Urothelium cell line (cell line): ENCODE results near the gene PANK2.
"Not testable (repeated sequence)": the region's sequence is repeated elsewhere in the genome, so short reads cannot be mapped to it uniquely, and the experiment has no call there.

Experiments
- DNase-seq: peaks from one replicate; pipeline ENCODE4 v3.0.0; 2011; ENCODE audit warnings: low spot score, mixed read lengths
- FAIRE-seq: peaks from 2 replicates; lab custom pipeline; 2011; peaks lifted over from hg19 to GRCh38; lab: Jason Lieb, UNC

PANK2 gene

DNA sequence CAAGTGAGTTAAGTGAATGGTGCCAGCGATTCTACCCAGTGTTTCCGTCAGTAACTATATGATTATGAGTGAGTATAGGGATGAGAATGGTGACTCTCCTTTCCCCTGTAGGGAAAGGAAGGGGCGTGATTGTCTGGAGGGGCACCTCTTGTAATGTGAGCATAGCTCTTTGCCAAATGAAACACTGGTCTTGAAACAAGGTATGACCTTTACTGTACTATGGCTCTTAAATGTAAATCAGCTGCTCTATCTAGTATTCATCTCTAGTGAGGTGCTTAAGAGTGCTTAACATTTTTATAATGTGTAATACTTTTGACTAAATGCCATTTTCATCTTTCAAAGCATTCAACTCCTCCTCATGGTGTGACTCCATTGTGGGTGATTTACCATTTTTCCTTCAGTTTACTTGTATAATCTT lies 11.0 kb downstream of the PANK2 start:
- no peak for FAIRE-seq
- no peak for DNase-seq

DNA sequence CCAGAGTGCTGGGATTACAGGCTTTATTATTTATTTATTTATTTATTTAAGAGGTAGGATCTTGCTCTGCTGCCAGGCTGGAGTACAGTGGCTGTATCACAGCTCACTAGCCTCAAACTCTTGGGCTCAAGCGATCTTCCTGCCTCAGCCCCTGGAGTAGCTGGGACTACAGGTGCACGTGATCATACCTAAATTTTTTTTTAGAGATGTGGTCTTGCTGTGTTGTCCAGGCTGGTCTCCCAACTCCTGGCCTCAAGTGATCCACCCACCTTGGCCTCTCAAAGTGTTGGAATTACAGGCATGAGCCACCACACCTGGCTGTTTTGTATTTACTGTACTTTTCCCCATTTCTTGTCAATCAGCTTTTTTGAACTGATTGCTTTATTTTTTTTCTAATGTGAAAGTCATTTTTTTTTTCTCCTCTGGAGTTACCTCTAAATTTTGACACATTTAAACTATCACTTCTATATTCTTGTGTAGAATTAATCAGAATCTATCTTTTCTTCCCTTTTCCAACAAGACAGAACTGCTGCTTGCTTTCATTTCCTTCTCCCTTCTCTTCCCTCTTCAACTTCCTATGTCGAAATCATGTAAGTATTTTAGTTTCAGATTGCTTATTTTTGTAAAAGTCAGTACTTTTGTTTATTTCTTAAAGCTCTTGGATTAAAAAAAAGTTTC lies 12.0 kb downstream of the PANK2 start:
- DNase-seq = no peak
- no peak for FAIRE-seq

DNA sequence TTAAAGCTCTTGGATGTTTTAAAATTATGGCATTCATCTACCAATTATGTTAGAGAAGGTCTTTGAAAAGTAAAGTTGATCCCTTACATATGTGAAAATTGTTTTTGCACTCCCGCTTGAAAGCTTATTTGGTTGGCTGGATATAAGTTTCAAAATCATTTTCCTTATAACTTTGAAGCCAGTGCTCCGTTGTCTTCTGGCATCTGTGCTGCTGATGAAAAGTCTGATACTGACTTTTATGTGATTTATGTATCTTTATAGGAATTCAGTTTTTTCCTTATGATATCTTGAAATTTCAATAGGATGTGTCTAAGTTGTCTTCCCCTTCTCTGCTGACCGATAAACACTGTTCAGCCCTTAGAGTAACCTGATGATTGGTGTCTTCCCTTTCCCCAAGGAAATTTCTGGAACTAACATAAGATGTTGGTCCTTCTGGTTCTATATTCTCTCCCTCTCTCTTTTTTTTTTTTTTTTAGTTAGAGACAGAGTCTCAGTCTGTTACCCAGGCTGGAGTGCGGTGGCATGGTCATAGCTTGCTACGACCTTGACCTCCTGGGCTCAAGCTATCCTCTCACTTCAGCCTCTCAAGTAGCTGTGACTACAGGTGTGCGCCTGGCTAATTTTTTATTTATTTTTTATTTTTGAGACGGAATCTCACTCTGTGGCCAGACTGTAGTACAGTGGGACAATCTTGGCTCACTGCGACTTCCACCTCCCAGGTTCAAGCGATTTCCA lies 12.7 kb downstream of the PANK2 start:
- FAIRE-seq (no peak), DNase-seq (no peak)

DNA sequence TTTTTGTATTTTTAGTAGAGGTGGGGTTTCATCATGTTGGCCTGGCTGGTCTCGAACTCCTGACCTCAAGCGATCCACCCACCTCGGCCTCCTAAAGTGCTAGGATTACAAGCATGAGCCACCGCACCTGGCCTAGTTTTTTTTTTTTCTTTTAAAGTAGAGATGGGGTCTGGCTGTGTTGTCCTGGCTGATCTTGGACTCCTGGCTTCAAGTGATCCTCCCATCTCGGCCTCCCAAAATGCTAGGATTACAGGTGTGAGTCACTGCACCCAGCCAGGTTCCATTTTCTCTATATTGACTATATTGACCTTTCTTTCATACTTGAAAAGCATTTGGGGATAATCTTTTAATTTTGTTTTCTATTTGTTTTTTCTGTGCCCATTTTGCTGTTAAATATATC lies 13.3 kb downstream of the PANK2 start:
- FAIRE-seq = no peak
- no peak for DNase-seq

DNA sequence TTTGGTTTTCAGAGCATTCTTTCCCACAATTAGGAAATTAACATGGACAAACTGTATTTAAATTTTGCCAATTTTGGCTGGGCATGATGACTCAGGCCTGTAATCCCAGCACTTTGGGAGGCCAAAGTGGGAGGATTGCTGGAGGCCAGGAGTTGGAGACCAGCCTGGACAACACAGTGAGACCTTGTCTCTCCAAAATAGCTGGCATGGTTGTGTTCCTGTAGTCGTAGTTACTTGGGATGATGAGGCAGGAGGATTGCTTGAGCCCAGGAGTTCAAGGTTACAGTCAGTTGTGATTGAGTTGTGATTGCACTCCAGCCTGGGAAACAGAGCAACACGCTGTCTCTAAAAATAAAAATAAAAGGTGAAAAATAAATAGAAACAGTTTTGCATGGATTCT lies 15.0 kb downstream of the PANK2 start:
- FAIRE-seq = no peak

DNA sequence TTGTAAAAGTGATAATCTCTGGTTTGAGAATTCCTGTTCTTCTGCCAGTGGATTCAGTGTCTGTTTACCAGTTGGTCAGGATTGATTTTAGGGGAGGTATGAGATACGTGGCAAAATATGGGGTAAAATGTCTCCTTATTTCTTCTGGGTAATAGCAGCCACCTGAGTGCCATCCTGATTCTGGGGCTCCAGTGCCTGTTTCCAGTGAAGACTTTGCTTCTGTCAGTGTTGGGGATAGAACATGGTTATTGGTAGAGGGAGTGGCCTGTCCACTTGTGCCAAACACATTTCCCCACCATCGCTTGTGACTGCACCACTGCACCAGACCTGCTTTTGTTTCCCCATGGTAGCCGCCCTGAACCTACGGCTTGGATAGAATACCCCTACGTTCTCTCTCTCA lies 15.7 kb downstream of the PANK2 start:
- no peak for FAIRE-seq

More for the DNA sequence above, 15.0 kb downstream of the PANK2 start:
- no peak for DNase-seq

DNA sequence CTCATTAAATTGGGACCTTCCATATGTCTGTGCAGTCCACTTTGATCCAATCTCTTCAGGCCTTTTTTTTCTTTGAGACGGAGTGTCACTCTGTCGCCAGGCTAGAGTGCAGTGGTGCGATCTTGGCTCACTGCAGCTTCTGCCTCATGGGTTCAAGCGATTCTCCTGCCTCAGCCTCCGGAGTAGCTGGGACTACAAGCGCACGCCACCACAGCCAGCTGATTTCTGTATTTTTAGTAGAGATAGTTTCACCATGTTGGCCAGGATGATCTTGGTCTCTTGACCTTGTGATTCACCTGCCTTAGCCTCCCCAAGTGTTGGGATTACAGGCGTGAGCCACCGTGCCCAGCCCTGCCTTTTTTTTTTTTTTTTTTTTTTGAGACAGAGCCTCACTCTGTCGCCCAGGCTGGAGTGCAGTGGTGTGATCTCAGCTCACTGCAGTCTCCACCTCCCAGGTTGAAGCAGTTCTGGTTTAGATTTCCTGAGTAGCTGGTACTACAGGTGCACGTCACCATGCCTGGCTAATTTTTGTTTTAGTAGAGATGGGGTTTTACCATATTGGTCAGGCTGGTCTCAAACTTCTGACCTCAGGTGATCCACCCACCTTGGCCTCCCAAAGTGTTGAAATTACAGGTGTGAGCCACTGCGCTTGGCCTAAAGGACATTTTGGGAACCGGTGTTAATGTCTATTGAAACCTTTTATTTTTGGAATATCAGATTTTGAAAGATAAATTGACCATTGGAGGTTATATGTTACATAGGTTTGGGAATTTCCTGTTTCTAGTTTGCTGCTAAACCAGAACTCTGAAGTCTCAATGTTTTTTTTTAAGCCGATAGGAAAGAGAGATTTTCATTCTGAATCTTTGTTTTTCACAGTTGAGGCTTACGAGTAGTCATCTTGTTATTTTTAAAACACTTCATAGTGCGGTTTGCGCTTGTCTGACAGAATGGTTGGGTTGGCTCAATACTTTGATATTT lies 17.8 kb downstream of the PANK2 start:
- DNase-seq, FAIRE-seq: not testable (repeated sequence)

More for the DNA sequence above, 15.7 kb downstream of the PANK2 start:
- no peak for DNase-seq

DNA sequence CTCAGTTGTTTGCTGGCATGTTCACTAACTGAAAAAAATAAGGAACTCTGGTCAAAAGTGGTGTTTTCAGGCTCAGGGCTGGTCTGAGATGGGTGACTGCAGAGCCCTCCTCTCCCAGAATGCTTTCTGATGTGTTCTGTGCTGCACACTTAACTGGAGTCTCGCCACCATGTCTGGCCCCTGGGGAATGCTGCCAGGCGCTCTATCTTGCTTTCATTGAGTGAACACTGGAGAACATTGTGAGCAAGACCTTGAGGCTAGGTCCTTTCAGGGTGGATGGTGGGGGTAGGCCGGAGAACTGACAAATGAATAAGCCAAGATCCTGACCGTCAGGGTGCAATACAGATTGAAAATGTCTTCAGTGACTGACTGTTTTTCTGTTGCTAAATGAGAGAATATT lies 19.5 kb downstream of the PANK2 start:
- no peak for FAIRE-seq
- no peak for DNase-seq

DNA sequence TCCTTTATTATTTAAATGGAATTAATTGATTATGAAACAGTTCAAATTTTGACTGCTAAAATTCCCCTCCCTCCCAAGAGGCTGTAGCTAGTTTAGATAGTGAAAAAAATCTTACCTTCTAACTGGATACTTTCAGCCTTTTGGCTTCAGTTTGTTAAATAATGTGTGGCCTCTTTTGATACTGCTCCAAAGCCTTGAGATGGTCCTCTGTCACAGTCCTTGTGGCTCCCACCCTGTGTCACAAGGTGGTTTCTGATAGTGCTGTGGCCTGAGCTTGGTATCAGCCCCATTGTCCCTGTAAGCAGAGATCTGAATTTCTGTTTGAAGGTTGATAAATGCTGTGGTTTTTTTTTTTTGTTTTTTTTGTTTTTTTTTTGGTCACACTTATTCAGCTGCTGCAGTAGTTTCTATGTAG lies 20.8 kb downstream of the PANK2 start:
- FAIRE-seq (no peak), DNase-seq (no peak)

DNA sequence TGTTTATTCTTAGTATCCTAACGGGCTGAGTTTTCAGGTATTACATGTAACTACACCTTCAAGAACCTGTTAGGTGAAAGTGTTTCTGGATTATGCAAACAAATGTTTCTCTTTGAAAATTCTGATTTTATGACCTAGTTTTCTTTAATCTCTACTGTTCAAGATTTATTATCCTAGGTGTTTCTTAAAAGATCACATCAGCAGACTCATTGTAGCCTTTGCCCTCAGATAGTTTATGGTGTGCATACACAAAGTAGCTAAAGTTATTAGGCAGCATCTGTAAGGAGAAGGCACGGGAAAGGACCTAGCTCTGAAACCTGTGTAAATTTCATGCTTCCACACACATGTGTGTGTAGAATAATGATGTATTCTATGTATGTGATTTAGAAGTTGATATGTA lies 21.7 kb downstream of the PANK2 start:
- FAIRE-seq (no peak), DNase-seq (no peak)

DNA sequence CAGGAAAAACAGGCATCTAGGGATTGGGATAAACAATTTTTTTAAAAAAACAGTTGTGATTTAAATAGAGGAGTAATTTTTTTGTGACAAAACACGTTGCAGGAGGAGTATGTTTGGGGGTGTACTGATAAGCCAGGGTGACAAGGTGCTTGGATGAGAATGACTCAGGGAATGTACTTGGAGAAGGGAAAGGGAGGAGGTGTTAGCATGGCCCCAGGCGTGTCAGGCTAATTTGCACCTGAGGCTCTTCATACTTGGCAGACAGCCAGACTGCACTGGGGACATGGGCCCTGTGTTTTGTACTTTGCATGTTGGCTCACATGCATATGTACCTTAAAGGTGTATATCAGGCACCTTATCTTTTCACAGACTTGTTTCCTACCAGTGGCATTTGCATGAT lies 22.8 kb downstream of the PANK2 start:
- no peak for FAIRE-seq
- DNase-seq = no peak

DNA sequence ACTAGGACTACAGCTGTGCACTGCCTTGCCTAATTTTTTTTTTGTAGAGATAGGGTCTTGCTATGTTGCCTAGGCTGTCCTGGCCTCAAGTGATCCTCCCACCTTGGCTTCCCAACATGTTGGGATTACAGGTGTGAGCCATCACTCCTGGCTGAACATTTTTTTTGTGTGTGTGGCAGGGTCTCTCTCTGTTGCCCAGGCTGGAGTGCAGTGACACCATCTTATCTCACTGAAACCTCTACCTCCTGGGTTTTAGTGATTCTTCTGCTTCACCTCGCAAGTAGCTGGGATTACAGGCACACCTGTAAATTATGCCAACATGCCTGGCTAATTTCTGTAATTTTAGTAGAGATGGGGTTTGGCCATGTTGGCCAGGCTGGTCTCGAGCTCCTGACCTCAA lies 25.3 kb downstream of the PANK2 start:
- no peak for FAIRE-seq
- DNase-seq = no peak

DNA sequence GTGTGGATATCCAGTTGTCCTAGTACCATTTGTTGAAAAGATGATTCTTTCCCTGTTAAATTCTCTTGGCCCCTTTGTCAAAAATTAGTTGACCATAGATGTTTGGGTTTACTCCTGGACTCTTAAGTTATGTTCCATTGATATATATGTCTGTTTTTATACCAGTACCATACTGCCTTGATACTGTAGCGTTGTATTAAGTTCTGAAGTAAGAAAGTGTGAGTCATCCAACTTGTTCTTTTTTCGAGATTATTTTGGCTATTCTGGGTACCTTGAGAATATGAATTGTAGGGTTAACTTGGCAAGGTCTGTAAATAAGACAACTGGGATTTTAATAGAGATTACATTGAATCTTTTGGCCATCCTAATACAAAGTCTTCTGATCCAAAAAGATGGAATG lies 26.5 kb downstream of the PANK2 start:
- FAIRE-seq (no peak), DNase-seq (no peak)

DNA sequence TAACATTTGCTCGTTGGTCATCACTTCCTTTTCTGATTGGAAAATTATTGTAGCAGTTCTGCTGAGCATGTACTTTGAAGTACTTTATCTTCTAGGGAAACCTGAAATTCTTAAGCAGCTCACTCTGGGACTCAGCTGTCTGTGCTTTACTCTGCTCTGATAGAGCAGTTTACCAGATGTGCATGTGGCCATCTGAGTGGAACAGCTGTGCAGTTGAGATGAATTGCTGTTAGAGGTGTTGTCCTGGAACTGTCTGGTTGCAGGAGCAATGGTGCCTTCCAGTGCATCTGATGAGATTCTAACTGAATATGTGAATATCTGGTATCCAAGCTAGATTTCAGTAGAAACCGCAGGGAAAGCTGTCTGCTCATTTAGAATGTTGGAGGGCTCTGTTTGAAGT lies 27.2 kb downstream of the PANK2 start:
- FAIRE-seq = no peak

DNA sequence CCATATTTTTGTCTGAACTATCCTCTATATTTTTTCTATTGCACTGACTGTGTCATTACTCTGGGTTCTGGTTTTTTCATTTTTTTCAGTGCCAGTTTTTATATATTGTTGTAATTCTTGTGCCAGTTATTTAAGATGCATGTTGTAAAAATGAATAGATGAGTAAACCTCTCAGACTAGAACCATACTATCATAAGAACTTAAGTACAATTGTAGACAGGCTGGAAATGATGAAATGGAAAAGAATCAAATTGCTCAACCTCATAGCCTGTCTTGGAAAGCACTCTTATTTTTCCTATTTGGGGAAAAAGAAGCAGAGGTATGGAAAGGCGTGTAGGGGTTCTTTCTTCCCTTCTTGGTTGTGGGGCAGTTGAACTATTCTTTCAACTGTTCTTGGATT lies 30.2 kb downstream of the PANK2 start:
- FAIRE-seq = no peak
- no peak for DNase-seq

More for the DNA sequence above, 27.2 kb downstream of the PANK2 start:
- no peak for DNase-seq

DNA sequence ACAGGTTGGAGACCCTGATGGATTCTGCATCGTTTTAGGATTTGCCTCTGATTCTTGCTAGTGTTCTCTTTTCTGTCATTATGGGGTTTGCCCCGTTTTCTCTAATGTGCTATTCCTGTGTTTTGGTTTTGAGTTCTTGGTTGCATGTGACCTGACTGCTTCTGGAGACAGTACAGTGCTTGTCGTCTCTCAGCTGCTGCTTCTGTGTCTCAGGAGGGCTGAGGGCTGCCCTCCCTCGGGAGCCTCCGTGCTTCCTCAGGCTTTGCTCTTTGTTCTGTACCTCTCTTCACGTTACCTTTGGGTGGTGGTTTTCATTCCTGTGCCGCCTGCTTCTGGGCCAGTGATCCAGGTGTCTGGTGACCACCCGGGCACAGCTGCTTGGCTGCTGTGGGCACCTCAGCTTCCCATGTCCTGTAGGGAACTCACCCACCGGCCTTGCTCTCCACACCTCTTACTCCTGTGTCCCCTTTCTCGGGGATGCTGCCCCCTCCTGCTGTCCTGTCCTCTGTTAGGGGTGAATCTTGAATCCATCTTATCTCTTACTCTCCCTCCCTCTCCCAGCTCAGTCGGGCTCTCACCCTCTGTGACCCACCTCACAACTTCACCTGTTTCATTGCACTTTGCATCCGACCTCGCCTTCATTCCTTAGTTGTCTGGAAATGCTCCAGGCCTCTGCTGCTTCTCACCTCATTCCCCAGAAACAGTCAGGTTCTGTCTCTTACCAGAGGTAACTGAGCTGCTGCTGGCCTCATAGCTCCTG lies 33.2 kb downstream of the PANK2 start:
- FAIRE-seq = no peak

DNA sequence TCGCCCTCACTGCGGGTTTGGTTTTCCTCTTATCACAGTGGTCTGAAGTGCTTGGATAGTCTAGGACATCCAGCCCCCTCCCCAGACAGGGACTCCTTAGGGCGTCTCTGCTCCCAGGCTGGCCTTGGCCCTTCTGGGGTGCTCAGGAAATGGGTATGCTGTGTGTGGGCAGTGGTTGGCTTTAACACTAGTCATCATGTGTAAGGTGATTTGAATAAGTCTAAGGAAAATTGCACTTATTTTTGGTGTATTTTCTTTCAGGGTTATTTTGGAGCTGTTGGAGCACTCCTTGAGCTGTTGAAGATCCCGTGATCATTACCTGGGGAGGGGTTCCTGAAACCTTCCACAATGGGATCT lies 33.8 kb downstream of the PANK2 start:
- no peak for FAIRE-seq

More for the DNA sequence above, 33.2 kb downstream of the PANK2 start:
- no peak for DNase-seq

DNA sequence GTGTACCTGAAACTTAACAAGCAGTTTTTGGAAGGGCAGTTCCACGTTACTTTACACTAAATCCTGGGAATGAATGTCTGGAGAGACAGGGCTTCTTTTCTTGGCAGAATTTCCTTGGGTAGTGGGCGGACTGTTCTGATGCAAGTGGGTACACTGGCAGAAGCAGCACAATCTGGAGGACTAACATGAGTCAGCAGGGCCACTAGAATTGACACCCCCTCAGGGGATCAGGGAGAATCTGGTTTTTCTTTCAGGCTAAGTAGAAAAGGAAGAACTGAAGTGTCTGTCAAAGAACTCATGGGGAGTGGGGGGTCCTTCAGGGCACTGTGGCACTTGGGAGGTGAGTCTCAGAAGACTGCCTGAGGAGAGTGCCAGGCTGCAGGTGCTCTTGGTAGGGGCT lies 34.6 kb downstream of the PANK2 start:
- FAIRE-seq (no peak), DNase-seq (no peak)

More for the DNA sequence above, 33.8 kb downstream of the PANK2 start:
- DNase-seq = no peak

DNA sequence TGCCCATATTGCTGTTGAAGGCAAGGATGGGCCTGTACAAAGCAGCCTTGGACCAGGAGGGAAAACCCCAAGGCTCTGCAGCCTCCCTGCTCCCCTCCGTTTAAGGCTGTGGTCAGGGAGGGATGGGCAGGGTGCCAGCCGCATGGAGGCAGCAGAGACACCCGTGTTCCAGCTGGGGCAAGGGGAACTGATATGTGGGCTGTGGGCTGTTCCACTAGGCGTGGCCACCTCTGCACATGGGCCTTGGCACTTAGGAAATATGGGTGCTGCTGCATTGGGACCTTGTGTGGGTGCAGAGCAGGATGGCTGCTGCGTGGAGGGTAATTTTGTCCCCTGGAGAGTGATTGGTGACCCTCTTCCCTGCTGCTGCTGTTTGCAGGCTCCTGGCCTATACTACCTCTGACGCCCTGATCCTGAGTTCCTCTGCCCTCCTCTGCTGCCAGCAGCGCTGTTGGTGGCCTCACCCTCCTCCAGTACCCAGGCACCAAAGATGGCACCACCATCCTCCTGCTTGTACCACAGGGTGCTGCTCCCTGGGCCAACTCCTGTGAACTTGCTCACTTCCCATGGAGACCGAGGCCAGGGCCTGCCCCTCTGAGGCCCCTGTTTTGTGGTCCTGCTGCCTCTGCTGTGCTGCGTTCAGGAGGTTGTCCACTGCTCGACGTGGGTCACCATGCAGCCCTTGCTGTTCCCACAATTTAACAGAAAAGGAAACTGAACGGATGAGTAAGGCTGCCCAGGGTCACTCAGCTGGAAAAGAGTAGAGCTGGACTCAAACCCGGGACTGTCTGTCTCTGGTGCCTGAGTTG lies 35.3 kb downstream of the PANK2 start:
- no peak for DNase-seq

More for the DNA sequence above, 35.3 kb downstream of the PANK2 start:
- FAIRE-seq = no peak
